DOHH2 (cell line): ENCODE results near the gene TMEM63B.

Source experiments
- EZH2phosphoT487 ChIP-seq: fragments of 200-600 bp; sonication (generic); IDR thresholded peaks from 2 replicates; pipeline ENCODE4 v1.6.1; 2017; ENCODE audit warnings: borderline replicate concordance, mild to moderate bottlenecking, antibody characterized with exemption, low read length, moderate library complexity, mixed read lengths
- TF ChIP-seq, protein P1 (sequence below): fragments of 200-600 bp; sonication (generic); IDR thresholded peaks from one replicate; pipeline ENCODE4 v1.5.1; 2014; ENCODE audit warnings: antibody characterized with exemption, mild to moderate bottlenecking, low read depth, low read length; ENCODE audit not compliant: poor library complexity, severe bottlenecking

DNA sequence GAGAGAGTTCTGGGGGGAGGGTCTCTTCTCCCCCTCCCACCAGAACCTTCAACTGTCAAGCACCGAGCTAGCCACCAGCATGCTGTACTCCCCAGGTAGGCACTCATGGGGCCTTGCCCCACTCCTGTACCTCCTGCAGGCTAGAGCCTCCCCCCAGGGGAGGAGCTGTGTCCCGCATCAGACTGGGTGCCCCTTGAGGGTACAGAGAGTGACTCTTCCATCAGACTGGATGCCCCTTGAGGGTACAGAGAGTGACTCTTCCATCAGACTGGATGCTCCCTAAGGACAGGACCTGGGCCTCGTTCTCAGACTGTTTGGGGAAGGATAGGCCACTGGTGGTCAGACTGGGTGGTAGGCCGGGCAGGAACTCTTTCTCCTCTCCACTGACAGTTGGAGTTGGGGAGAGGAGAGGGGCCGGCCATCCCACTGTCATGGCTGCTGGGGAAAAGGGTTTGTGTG lies 31.4 kb downstream of the TMEM63B start, which contains the start of gene CAPN11:
- TF ChIP-seq, protein P1, sequence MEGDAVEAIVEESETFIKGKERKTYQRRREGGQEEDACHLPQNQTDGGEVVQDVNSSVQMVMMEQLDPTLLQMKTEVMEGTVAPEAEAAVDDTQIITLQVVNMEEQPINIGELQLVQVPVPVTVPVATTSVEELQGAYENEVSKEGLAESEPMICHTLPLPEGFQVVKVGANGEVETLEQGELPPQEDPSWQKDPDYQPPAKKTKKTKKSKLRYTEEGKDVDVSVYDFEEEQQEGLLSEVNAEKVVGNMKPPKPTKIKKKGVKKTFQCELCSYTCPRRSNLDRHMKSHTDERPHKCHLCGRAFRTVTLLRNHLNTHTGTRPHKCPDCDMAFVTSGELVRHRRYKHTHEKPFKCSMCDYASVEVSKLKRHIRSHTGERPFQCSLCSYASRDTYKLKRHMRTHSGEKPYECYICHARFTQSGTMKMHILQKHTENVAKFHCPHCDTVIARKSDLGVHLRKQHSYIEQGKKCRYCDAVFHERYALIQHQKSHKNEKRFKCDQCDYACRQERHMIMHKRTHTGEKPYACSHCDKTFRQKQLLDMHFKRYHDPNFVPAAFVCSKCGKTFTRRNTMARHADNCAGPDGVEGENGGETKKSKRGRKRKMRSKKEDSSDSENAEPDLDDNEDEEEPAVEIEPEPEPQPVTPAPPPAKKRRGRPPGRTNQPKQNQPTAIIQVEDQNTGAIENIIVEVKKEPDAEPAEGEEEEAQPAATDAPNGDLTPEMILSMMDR: no peak
- TF ChIP-seq EZH2phosphoT487: no peak
